BE2C (cell line): ENCODE measurements around the gene SS18L1.

ENCODE experiments used
- DNase-seq: peaks from one replicate; pipeline ENCODE4 v3.0.0-alpha.2; 2020
- H3K27me3 ChIP-seq: fragments of 250-450 bp; sonication (Bioruptor Pico); 2 replicates; pipeline ENCODE4 v1.5.1; 2020; ENCODE audit warnings: mild to moderate bottlenecking
- H3K36me3 ChIP-seq: fragments of 250-450 bp; sonication (Bioruptor Pico); 2 replicates; pipeline ENCODE4 v1.5.1; 2020; ENCODE audit warnings: mild to moderate bottlenecking
- H3K4me1 ChIP-seq: fragments of 250-450 bp; sonication (Bioruptor Pico); 2 replicates; pipeline ENCODE4 v1.5.1; 2020
- H3K4me3 ChIP-seq: 2 replicates; pipeline ENCODE4 v1.5.1; 2011; ENCODE audit warnings: low read depth, low read length
- H3K9me3 ChIP-seq: fragments of 250-450 bp; sonication (Bioruptor Pico); 2 replicates; pipeline ENCODE4 v1.5.1; 2020
- CTCF ChIP-seq: IDR thresholded peaks from 2 replicates; pipeline ENCODE4 v1.5.1; 2012; ENCODE audit warnings: mild to moderate bottlenecking, low read depth, low read length

SS18L1 gene

GRCh38 chr20:62193079-62194025 is 49.8 kb downstream of the SS18L1 start:
- no peak for DNase-seq
- Histone ChIP-seq H3K36me3 (peaks cover 41% of the 10 kb centered on the region), H3K4me1 (no peaks in the 10 kb centered on the region), H3K9me3 (no peaks in the 10 kb centered on the region), H3K27me3 (no peaks in the 10 kb centered on the region), H3K4me3 (no peak overlapping the region)
- no peak for TF ChIP-seq CTCF

- H3K4me1 ChIP-seq, result no peaks in the 10 kb centered on the region
- H3K9me3 ChIP-seq, result no peaks in the 10 kb centered on the region
- no peak overlapping the region for H3K4me3 ChIP-seq
- no peak for DNase-seq
- TF ChIP-seq CTCF, result no peak
- H3K27me3 ChIP-seq, result no peaks in the 10 kb centered on the region
- H3K36me3 ChIP-seq, result peaks cover 53% of the 10 kb centered on the region
These were observed 51.5 kb downstream of the SS18L1 start for GRCh38 chr20:62195075-62195405.

DNA sequence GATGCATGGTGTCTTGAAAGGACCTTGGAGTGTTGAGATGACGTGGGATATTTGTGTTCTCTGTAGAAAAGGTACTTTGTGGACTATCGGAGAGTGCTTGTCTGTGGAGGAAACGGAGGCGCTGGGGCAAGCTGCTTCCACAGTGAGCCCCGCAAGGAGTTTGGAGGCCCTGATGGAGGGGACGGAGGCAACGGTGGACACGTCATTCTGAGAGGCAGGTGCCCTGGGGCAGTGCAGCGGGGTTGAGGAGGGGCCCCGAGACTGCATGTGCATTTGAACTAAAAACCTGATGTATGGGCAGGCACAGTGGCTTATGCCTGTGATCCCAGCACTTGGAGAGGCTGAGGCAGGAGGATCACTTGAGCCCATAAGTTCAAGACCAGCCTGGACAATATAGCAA is 52.2 kb downstream of the SS18L1 start:
- peaks cover 56% of the 10 kb centered on the region for H3K36me3 ChIP-seq
- no peak for TF ChIP-seq CTCF
- no peaks in the 10 kb centered on the region for H3K27me3 ChIP-seq

GRCh38 chr20:62196286-62196685 is 52.7 kb downstream of the SS18L1 start:
- no peak for DNase-seq
- Histone ChIP-seq H3K4me1 (peaks cover 1% of the 10 kb centered on the region), H3K4me3 (no peak overlapping the region), H3K27me3 (no peaks in the 10 kb centered on the region), H3K9me3 (no peaks in the 10 kb centered on the region), H3K36me3 (peaks cover 61% of the 10 kb centered on the region)
- no peak for TF ChIP-seq CTCF

More for the DNA sequence above, 52.2 kb downstream of the SS18L1 start:
- Histone ChIP-seq H3K4me1 (no peaks in the 10 kb centered on the region), H3K4me3 (no peak overlapping the region), H3K9me3 (no peaks in the 10 kb centered on the region)
- no peak for DNase-seq

DNA sequence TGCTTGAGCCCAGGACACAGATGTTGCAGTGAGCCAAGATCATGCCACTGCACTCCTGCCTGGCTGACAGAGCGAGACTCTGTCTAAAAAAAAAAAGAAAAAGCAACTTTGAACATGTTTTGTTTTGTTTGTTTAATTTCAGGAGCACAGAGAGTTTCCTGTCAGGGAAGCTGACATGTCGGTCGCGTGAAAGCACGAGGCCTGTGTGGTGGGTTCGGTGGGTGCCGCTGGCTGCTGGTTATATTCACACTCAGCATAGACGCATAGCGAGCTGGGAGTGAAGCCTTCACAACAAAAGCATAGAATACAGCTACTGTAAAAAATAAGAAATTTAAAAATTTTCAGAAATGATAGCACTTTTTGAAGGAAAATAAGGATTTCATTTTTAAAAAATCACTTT is 53.7 kb downstream of the SS18L1 start:
- H3K9me3 ChIP-seq, result no peaks in the 10 kb centered on the region
- TF ChIP-seq CTCF, result no peak
- no peak for DNase-seq
- H3K36me3 ChIP-seq, result peaks cover 66% of the 10 kb centered on the region
- no peak overlapping the region for H3K4me3 ChIP-seq
- peaks cover 12% of the 10 kb centered on the region for H3K4me1 ChIP-seq
- H3K27me3 ChIP-seq, result no peaks in the 10 kb centered on the region

DNA sequence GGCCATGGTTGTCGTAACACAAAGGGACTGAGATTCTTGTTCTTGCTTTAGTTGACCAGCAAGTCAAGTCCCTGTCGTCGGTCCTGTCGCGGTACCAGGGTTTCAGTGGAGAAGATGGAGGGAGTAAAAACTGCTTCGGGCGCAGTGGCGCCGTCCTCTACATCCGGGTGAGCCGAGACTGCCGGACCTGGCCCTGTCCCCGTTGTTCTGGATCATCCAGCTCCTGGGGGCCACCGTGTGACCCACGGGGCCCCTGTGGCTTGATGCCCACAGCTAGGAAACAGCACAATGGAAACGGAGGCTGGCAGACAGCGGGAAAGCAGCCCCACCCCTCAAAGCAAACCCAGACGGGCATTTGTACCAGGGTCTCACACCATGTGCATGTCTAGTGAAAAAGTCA is 54.2 kb downstream of the SS18L1 start:
- Histone ChIP-seq H3K4me3 (no peak overlapping the region), H3K27me3 (no peaks in the 10 kb centered on the region), H3K9me3 (no peaks in the 10 kb centered on the region), H3K36me3 (peaks cover 68% of the 10 kb centered on the region), H3K4me1 (peaks cover 12% of the 10 kb centered on the region)
- TF ChIP-seq CTCF, result no peak
- no peak for DNase-seq
